GM21717 (cell line): ENCODE measurements around the gene APOL3.
"Not testable (repeated sequence)": the region's sequence is repeated elsewhere in the genome, so short reads cannot be mapped to it uniquely, and the experiment has no call there.

ENCODE experiments used
- ATAC-seq: cut with Tn5 transposase; IDR thresholded peaks from one replicate; pipeline ENCODE4 v1.9.1; 2021; ENCODE audit warnings: mild to moderate bottlenecking, moderate library complexity; ENCODE audit not compliant: unreplicated experiment

Gene APOL3

DNA sequence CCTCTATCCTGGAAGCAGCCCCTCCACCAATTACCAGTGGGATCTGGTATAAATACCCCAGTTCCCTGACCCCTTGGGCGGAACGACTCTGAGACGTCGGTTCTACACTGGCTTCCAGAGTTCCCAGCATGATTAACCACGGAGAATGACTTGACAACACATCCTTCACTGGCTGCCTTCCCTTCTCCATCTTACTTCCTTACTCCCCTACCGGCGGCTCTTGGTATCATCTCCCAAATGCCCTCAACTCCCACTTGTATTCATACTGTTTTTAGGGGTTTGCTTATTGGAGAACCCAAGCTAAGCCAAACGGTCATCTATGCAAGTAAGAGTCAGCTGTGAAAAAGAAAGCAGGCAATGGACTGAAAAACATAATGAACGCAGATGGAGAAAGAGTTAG is 56.1 kb downstream of the APOL3 start:
- no peak for ATAC-seq

DNA sequence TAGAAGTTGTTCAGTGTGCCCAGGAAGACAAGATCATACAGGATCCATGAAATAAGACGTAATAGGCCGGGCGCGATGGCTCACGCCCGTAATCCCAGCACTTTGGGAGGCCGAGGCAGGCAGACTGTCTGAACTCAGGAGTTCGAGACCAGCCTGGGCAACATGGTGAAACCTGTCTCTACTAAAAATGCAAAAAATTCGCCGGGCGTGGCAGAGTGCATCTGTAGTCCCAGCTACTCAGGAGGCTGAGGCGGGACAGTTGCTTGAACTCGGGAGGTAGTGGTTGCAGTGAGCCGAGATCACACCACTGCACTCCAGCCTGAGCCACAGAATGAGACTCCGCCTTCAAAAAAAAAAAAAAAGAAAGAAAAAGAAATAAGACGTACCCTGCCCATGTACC is 56.7 kb downstream of the APOL3 start:
- no peak for ATAC-seq

DNA sequence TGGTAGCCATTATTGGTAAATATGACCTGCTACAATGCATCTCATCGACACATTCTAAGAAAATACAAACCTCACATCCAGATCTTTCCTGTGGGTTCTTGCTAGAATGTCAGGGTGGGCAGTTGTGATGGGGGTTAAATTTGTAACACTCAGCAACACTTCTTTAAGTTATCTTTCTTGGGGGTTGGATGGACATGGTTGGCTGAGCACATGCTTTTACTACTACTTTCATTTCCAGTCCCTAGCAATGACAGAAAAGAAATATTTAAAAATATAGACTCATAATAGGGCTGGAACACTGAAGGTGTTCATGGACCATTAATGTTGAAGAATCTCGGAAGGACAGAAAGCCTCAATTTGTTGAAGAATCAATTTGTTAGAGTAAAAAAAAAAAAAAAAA is 57.6 kb downstream of the APOL3 start:
- no peak for ATAC-seq

DNA sequence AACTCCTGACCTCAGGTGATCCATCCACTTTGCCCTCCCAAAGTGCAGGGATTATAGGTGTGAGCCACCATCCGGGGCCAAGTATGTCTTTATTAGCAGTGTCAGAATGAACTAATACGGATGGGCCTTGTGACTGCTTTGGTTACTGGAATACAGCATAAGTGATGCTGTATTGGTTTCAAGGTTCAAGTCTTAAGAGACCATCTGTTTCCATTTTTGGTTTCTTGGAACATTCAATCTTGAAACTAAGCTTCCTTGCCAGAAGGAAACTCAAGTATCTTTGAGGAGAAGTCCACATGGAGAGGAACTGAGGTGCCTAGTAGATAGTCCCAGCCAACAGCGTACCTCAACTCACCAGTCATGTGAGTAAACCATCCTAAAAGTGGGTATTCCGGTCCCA is 58.8 kb downstream of the APOL3 start:
- ATAC-seq = no peak

DNA sequence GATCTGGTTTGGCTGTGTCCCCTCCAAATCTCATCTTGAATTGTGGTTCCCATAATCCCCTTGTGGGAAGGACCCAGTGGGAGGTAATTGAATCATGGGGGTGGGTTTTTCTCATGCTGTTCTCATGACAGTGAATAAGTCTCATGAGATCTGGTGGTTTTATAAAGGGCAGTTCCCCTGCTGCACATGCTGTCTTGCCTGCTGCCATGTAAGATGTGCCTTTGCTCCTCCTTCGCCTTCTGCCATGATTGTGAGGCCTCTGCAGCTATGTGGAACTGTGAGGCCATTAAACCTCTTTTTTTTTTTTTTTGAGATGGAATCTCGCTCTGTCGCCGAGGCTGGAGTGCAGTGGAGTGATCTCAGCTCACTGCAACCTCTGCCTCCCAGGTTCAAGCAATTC is 59.6 kb downstream of the APOL3 start:
- not testable (repeated sequence) for ATAC-seq

DNA sequence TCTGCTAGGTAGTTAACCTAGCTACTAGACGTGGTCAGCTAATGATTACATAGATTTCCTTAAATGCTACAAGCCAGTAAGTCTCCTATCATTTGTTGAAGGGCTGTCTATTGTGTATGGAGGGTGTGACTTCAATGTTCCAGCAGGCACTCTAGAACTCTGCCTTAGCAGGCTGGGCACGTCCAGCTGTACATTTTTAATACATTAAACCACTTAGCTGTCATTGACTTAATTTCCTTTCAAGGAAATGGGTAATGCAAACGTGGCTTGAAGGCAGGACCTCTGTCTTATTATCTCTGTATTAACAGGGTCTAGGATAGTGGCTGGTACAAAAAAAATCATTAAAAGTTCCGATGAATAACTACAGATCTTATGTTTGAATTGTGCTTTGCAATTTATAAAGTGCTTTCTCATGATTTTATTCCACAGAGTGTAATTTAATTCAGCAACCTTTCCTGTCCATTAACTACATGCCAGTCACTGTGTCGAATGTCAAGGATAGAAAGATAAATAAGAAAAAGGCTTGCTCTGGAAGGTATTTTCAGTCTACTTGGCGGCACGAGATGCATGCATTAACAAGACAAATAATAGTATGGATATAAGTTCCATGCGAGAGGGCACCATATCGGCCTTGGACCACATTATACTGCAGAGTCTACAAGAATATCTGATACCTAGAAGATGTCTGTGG is 60.3 kb downstream of the APOL3 start:
- no peak for ATAC-seq

DNA sequence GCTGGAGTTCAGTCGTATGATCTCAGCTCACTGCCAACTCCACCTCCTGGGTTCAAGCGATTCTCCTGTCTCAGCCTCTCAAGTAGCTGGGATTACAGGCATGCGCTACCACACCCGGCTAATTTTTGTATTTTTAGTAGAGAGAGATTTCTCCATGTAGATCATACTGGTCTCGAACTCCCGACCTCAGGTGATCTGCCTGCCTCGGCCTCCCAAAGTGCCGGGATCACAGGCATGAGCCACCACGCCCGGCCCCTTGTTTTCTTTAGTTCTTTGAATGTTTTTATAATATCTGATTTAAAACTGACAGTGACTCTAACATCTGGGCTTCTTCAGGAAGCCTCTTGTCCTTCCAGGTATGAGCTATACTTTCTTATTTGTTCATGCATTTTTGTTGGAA is 61.0 kb downstream of the APOL3 start:
- ATAC-seq = not testable (repeated sequence)

DNA sequence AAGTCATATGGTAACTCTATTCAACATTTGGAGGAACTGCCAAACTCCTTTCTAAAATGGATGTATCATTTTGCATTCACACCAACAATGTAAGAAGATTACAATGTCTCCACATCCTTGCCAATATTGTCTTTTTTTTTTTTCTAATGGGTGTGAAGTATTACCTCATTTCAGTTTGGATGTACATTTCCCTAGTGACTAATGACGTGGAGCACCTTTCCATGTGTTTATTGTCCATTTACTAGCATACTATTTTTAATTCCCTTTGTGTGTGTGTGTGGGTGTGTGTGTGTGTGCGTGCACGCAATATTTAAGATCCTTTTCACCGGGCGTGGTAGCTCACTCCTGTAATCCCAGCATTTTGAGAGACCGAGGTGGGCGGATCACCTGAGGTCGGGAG is 62.7 kb downstream of the APOL3 start:
- no peak for ATAC-seq

DNA sequence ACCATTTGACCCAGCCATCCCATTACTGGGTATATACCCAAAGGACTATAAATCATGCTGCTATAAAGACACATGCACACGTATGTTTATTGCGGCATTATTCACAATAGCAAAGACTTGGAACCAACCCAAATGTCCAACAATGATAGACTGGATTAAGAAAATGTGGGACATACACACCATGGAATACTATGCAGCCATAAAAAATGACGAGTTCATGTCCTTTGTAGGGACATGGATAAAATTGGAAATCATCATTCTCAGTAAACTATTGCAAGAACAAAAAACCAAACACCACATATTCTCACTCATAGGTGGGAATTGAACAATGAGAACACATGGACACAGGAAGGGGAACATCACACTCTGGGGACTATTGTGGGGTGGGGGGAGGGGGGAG is 69.8 kb downstream of the APOL3 start:
- not testable (repeated sequence) for ATAC-seq
